ENCODE data around the gene CLIC4.
"Not testable (repeated sequence)": the region's sequence is repeated elsewhere in the genome, so short reads cannot be mapped to it uniquely, and the experiment has no call there.

CLIC4 gene

DNA sequence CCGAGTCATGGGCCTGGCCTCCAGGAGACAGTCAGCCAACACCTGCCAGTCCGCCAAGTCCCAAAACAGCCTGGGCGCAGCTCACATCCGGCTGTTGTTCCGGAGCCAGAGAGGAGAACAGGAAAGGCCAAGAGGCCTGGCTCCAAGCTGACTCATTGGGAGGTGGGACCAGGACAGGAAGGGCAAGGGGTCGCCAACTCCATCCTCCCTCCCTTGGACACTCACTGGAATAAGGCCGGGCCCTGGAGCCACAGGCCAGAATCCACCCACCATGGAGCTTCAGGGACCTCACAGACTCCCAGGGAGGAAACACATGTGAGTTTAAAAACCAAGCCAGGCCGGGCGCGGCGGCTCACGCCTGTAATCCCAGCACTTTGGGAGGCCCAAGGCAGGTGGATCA lies 25.1 kb upstream of the CLIC4 start:
- no peak for DNase-seq

DNA sequence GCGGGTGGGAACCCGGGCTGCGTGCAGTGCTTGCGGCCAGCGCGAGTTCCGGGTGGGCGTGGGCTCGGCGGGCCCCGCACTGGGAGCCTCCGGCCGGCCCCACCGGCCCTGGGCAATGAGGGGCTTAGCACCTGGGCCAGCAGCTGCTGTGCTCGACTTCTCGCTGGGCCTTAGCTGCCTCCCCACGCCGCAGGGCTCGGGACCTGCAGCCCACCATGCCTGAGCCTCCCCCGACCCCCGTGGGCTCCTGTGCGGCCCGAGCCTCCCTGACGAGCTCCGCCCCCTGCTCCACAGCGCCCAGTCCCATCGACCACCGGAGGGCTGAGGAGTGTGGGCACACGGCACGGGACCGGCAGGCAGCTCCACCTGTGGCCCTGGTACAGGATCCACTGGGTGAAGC lies 23.7 kb upstream of the CLIC4 start:
- no peak for DNase-seq

DNA sequence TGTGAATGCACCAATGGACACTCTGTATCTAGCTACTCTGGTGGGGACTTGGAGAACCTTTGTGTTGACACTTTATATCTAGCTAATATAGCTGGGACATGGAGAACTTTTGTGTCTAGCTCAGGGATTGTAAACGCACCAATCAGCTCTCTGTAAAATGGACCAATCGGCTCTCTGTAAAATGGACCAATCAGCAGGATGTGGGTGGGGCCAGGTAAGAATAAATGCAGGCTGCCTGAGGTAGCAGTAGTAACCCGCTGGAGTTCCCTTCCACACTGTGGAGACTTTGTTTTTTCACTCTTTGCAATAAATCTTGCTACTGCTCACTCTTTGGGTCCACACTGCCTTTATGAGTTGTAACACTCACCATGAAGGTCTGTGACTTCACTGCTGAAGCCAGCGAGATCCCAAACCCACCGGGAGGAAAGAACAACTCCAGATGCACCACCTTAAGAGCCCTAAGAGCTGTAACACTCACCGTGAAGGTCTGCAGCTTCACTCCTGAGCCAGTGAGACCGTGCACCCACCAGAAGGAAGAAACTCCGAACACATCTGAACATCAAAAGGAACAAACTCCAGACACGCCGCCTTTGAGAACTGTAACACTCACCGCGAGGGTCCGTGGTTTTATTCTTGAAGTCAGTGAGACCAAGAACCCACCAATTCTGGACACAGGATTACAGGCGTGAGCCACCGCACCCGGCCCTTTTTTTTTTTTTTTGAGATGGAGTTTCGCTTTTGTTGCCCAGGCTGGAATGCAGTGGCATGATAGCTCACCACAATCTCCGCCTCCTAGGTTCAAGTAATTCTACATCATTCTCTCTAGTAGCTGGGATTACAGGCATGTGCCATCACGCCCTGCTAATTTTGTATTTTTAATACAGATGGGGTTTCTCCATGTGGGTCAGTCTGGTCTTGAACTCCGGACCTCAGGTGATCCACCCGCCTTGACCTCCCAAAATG lies 22.9 kb upstream of the CLIC4 start:
- not testable (repeated sequence) for DNase-seq

DNA sequence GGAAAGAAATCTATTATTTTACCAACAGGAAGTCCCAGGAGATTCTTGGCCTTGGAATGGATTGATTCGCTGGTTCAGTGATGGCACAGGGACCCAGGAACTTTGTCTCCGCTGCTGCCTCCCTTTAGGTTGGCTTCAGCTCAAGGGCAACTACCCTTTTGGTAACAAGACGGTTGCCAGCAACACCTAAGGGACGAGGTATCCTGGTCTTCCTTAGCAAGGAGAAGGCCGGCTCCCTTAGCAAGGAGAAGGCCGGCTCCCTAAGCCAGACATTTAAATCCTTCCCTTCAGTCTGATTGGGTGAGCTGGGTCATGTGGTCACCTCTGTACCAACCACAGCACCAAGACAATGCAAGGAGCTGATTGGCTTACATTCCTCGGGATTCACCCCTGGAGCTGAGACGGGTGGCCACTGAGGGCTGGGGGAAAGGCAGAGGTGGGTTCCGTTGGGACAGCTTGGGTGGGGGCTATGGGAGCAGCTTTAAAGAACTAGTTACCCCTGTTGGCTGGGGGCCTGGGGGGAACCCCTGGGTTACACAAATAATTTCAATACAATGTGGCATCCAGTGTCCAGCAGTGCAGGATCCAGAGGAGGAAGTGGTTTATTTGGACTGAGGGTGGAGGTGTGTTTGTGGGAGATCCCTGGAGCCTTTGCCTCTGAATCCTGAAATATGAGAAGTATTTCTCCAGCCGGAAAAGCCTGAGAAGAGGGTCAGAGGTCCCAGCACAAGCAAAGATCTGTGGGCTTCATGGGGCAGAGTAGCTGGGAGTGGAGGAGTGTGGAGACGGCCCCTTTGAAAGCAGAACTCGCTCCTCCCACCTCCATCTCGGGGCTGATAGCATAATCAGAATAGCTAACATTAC lies 20.7 kb upstream of the CLIC4 start:
- DNase-seq, result peak; percentile 65

DNA sequence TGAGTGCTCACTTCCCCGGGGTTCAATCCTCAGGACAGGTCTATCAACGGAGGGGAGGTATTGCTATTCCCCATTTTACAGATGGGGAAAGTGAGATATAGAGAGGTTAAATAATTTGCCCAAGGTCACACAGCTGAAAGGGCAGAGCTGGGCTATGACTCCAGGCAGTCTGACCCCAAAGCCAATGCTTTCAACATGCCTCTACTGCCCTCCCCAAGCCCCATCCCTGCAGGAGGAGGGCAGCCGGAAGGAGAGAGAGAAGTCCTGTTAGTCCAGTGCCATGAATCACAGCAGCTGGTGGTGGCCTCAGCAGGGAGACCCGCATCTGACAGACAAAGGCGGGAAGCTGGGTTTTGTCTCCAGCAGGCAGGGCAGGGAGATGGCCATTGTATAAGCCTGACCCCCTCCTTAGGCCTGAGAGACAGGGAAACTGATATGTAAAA lies 20.0 kb upstream of the CLIC4 start:
- DNase-seq, result no peak

DNA sequence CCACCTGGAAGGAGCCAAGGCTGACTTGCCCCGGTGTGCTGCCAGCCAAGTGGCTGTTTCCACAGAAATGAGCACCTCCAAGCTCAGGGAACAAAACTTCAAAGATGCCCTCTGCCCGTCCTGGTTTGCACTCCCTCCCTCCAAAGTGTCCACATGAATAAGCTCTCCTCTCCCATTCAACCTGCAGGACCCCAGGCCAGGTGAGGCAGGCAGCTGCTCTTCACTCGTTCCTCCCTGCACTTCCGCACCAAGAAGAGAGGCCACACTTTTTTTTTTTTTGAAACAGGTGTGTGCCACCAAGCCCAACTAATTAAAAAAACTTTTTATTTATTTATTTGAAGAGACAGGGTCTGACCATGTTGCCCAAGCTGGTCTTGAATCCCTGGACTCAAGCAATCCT lies 18.5 kb upstream of the CLIC4 start:
- DNase-seq, result no peak

DNA sequence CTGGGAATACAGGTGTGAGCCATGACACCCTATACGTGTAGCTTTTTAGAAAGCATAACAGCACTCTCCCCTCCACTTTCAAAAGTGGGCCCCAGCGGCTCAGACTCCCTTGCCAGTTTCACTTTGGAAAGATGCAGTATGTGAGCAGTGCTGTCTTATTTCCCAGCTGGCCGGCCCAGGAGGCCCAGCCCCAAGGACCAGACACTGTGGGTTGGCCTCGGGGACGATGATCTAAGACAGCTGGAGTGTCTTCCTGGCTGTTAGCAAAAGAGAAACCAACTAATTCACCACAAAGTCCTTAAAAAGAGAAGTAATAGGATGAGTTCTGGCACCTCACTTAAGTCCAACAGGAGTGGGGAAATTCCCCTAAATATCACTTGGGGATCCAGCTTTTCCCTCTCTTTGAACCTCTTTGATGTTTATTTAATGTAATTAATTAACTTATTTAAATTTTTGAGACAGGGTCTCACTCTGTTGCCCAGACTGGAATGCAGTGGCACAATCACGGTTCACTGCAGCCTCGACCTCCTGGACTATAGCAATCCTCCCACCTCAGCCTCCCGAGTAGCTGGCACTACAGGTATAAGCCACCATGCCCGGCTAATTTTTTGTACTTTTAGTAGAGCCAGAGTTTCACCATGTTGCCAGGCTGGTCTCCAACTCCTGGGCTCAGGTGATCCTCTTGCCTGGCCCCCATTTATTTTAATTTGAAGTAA lies 17.6 kb upstream of the CLIC4 start:
- no peak for DNase-seq

DNA sequence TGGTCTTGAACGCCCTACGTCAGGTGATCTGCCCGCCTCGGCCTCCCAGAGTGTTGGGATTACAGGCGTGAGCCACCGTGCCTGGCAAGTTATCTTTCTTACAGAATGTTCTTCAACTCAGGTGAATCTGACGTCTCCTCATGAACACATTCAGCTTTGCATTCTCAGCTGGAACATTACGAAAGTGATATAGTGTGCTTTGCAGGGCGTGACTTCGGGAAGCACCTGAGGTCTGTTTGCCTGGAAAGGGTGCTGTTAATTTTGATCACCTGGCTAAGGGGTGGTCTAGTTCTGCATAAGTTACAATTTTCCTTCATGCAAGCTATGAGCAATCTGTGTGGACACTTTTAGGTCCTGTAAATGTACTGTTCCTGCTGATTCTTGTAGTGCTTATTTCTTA lies 16.3 kb upstream of the CLIC4 start:
- no peak for DNase-seq

DNA sequence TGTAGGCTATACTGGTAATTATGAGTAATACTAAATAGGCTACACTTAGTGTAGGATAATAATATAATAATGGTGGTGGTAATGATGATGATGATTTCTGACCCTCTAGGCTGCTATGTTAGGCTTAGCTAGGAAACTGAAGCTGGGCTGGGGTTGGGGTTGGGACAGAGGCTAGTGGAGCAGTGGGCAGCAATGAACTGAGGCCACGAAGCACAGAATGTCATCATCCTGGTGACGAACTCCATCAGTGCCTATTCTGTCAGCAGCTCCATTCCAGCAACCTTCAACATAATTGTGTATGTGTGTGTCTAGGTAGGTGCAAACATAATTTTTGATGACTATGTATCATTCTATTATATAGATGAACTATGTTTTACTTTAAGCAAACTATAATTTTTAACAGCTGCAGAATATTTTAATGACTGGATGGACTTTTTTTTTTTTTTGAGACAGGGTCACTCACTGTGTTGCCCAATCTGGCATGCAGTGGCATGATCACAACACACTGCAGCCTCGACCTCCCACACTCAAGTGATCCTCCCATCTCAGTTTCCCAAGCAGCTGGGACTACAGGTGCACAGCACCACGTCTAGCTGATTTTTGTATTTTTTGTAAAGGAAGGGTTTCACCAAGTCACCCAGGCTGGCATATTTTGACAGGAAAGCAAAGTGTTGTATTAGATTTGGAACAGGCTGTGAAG lies 12.9 kb upstream of the CLIC4 start:
- no peak for DNase-seq

DNA sequence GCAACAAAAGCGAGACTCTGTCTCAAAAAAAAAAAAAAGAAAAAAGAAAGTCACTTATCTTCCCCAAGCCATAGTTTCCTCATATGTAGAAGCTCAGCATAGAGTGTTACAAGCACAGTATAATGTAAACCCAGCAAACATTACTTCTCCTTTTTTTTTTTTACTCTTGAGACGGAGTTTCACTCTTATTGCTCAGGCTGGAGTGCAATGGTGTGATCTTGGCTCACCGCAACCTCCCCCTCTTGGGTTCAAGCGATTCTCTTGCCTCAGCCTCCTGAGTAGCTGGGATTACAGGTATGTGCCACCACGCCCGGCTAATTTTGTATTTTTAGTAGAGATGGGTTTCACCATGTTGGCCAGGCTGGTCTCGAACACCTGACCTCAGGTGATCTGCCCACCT lies 11.9 kb upstream of the CLIC4 start:
- not testable (repeated sequence) for DNase-seq

DNA sequence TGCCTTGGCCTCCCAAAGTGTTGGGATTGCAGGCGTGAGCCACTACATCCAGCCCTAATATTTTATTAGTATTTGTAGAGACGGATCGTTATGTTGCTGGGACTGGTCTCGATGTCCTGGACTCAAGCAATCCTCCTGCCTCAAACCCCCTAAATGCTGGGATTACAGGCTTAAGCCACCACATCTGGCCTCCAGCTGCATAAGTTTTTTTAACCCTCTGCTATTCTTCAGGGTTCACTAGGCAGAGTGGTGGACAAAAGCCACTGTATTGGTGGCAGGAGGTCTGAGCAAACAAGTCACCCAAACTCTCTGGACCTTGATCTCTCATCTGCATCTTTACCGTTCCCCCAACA lies 10.1 kb upstream of the CLIC4 start:
- DNase-seq, result no peak

DNA sequence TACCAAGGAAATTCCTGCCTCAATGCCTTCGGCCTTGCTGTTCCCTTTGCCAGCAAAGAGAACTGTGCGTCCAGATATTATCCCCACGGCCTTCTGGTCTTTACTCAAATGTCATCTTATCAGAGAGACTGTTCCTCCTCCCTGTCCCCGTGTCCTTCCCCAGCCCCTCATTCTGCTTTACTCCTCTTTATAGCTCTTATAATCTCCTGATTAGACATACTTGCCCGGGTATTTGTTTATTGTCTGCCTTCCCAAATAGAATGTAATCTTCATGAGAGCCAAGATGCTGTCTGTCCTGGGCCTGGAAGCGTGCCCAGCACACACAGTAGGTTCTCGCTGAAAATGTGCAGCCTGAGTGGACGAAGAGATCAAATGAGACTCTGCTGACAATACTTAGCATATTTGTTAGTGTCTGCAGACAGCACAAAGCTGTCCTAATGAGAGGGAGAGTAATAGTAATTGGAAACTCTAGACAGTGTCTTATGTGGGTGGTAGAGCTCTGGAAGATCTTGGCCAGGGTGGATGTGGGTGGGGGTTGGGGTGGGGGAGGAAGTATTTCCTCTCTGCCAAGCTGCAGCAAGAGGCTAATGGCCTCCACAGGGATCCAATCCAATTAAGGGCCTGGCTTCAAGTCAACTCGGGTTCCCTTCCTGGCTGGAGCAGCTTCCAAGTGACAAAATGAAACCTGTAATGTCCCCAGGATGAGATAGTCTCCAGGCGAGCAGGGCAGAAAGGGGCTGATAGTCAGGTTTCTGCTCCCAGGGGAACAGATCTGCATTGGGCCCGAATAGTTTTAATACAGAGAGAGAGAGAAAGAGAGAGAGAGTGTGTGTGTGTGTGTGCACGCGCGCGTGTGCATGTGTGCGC lies 9.5 kb upstream of the CLIC4 start:
- DNase-seq, result no peak

DNA sequence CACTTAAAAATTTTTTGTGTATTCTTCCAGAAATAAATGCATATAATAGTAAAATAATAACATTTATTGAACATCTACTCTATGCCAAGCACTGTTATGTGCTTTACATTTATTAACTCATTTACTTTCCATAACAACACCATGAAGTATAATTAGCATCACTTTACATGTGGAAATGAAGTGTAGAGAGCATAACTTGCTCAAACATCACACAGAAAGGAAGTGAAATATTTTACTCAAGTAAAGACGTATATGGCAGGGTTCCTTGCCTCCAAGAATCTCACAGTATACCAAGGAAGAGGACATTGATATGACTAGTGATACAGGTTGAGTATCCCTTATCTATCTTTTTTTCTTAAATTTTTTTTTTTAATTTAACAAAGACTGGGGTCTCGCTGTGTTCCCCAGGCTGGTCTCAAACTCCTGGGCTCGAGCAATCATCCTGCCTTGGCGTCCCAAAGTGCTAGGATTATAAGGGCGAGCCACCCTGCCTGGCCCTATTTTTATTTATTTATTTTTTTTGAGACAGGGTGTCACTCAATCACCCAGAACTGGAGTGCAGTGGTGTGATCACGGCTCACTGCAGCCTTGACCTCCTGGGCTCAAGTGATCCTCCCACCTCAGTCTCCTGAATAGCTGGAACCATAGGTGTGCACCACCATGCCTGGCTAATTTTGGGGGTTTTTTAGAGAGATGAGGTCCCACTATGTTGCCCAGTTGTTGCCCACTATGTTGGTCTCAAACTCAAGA lies 7.7 kb upstream of the CLIC4 start:
- no peak for DNase-seq

DNA sequence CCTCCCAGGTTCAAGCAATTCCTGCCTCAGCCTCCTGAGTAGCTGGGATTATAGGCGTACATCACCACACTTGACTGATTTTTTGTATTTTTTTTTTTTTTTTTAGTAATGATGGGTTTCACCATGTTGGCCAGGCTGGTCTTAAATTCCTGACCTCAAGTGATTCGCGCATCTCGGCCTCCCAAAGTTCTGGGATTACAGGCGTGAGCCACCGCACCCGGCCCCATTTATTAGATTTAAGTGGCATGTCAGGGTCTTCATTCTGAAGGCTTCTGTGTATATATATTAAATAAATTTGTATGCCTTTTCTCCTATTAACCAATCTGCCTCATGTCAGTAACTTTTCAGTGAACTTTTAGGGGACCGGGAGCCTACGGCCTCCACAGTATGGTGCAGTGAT lies 6.0 kb upstream of the CLIC4 start:
- DNase-seq, result no peak

DNA sequence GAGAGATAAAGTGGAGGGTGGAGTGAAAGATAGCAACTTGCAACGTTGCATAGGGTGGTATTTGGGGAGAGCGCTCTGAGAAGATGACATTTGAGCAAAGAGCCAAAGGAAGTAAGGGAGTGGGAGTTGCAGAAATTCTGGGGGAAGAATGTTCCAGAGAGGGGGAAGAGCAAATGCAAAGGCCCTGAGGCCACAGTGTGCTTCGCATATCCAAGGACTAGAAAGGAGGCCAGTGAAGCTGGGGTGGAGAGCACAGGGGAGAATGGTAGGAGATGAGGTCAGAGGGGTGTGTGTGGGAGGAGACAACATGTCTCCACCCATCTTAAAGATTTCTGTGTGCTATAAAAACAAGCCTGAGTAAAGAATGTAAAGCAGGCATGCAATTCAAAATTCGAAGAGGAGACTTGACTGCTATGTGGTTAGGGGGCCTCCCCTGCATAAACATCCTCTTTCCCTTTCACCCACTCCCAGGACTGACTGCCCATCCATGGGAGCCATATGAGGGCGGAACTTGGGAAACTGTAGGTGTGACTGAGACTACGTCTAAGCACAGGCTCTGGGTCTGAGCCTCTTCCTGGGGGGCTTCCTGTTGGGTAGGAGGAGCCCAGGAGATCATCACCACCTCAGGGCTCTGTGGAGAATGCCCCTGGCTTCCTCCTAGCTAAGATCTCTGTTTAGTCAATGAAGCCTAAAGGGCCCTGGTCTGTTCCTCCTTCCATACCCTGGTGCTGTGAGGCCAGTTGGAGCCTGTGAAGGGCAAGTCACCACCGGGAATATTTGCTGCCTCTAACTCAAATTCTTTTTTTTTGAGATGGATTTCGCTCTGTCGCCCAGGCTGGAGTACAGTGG lies 2.9 kb upstream of the CLIC4 start:
- DNase-seq, result no peak

DNA sequence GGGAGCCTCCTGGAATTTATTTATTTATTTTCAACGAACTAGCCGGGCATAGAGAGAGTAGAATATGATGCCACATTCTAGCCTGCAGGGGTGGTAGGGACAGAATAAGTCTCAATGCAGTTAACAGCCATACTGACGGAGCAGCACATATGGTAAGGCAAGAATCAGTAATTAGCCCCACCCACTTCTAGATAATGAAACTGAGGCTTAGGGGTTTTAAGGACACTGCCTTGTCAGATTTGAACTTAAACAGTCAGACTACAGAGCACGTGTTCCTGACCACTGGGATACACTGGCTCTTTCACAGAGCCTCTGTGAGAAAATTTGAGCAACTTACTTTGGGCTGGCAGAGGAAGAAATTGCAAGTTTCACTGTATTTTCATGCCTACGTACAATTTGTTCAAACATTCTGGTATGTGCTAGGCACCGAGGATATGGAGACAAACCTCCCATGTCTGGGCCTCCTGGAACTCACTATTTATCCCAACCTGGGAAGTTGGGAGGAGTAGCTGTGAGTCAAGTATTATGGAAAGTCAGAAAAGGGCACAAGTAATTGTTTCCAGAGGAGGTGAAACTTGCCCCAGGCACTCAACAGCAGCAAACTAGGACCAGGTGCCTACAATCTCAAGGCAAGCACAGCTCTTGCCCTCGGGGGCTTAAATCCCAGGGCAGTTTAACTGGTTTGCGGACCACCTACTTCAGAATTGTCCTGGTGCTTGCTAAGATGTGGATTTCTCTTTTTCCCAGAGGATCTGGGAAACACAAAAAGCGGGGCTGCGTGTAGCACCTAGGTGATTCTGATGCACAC lies 1.6 kb upstream of the CLIC4 start:
- peak; percentile 18 for DNase-seq

DNA sequence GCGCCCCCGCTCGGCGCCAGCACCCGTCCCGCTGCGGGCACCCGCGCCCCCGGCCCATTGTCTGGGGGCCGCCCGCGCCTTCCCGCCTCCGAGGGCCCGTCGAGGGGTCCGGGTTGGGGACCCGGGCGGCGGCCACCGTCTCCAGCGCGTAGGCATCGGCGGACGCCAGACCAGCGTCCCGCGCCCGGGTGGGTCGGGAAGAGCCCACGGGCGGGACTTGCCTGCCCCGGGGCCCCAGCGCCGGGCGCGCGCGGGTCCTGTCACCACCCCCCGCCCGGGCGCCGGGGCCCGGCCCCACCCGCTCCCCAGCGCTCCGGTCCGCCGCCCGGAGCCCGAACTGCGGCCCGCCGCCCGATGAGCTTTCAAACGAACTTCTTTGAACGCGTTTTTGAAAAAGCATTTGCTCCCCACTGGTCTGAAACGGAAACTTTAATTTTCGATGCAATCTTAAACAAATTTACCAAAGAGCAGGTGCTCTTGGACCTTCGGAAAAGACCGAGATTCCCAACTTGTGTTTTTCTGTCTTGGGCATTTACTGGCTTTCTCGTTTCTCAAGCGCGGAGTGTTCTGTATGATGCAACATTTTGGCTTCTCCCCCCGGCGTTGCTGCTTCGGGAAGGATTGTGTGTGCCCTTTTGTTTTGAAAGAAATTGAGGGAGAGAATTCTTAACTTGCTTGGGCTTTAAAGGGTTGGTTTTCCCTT lies 615 bp downstream of the CLIC4 start:
- peak; percentile 28 for DNase-seq

All from NCI-H2227 treated with DMSO at 0.1 percent for 48 hours (cell line).